Ramos (cell line): ENCODE measurements around the gene HS6ST2.

Experiments used
- in situ Hi-C: fragments of 300-500 bp; cut with MboI; formaldehyde crosslinking; loops from one replicate; pipeline ENCODE4 v1.14.3; 2022; ENCODE audit warnings: low sequenced_read_pairs; ENCODE audit not compliant: unreplicated experiment

HS6ST2 gene

DNA sequence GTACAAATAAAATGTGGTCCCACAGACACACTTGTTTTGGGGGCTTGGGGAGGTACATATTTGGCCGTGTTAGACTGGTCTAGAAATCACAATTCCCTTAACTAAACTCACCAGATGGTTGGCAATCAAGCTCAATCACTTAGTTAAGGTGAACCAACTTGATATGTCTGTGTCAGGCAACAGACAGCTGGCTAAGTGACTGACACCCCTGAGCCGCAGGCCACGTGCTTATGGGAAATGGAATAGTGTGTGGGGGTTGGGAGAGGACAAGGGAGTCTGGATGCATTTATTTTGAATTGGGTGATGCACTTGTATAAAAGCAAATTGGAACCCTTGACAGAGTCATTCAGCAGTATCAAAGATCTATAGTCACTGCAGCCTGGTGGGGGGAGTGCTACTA, 209.0 kb downstream of the HS6ST2 start:
- in situ Hi-C loops: no loop called here

DNA sequence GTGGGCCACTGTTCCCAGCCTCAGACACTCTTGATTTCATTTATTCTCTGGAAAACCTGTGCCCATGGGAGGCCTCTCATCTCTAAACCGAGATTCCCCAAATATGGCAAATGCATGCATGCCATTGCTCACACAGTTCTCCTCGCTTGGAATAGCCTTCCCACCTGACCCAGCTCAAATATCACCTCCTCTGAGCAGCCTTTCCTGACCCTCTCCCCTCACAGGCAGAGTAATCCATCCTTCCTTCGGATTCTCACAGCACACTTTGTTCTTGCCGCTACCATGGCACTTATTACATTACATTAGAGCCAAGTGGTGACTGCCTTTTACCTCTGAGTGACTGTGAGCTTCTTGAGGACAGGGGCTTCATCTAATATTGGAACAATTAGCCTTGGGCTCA, 209.5 kb downstream of the HS6ST2 start:
- in situ Hi-C loops: no loop called here

DNA sequence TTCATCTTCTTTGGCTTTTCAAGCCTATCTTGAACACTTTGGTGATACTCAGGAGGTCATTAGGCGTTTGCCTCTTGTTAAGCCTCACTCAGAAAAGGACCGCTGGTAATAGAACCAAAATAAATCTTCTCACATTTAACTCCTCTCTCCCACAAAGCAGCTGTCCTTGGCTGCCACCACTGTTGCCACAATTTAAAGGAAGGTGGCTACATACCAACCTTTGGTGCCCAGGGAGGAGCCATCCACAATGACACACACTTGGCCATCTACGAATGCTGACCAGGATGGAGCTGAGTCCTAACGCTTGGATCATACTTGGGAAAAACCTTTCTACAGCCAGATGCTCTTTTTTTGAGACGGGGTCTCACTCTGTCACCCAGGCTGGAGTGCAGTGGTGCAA, 210.2 kb downstream of the HS6ST2 start:
- in situ Hi-C loops: no loop called here

DNA sequence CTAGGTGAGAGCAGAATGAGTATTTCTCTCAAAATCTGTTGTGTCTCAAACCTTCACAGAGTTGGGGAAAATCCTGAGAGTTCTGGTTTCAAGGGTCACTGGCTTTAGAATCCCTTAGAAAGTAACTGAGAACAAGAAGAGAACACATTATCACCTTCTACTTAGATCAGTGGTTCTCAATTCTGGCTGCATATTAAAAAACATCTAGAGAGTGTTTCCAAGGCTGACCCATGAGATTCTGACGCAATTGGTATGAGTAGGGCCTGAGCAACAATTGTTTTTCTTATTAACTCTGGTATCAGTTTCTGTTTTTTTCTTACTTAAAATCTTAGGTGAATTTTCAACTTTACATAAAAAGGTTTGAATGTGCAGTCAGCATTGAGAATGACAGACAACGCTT, 212.8 kb downstream of the HS6ST2 start:
- in situ Hi-C loops: no loop called here

DNA sequence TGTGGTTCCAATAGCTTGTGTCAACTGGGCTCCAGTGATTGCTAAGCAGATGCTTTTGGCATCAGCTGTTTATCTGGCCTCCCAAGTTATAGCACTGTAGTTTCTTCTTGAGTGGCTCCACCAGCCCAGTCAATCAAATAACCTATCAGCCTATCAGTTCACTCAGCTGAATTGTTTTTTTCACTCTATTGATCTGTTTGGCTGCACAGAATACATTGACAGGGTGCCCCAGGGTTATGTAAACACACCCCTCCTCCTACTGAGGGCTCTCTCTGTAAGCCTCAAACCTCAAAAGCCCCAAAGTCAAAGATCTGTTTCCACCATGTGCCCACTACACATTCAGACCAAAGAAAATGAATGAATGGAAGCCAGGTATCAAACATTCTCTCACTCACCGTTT, 214.0 kb downstream of the HS6ST2 start:
- in situ Hi-C loops: no loop called here

DNA sequence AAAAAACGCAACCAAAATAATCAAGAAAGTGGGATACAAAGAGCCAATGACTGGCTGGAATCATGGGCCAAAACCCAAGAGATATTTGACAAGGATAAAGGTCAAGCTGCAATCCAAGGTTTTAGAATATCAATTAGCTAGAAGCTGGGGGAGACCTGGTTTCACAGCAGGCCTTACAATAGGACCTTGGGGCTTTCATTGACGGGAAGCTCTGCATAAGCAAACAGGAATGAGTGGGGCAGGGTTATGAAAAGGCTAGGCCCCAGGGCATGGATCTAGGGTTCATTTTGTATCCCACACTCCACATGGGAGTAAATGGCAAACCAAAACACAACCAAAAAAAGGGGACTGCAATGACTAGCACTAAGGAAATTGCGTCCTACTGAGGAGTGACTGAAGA, 215.3 kb downstream of the HS6ST2 start:
- in situ Hi-C loops: no loop called here

DNA sequence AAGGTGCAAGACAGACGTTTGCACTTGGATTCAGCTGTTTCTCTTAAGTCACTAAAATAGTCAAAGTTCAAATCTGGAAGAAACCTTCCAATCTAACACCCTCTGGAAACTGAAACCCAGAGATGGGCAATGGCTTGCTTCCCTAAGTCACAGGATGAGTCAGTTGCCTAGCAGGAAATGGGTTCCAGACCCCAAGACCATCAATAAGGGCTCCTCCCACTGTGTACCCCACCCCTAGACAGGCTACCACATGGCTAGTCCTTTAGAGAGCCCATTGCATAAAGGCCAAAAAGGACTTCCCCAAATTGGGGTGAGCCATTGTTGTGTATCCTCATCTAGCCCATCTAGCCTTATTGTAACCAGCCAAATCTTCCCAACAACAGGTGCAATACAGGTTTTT, 216.2 kb downstream of the HS6ST2 start:
- in situ Hi-C loops: no loop called here

DNA sequence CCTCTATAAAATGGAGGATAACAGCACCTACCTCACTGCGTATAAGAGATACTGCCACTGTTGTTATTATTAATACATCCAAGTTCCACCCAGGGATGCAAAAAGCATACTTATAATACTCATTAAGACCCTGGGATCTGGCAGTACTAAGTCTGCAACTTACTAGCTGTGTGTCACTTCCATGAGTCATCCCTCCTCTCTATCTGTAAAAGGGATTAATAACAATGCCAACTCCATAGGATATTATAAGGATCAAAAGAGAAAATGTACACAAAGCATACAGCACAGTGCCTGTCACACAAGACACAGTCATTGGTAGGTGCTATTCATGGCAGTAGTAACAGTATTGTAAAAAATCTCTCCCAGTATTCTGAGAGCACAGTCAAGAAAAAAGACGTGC, 216.7 kb downstream of the HS6ST2 start:
- in situ Hi-C loops: no loop called here

DNA sequence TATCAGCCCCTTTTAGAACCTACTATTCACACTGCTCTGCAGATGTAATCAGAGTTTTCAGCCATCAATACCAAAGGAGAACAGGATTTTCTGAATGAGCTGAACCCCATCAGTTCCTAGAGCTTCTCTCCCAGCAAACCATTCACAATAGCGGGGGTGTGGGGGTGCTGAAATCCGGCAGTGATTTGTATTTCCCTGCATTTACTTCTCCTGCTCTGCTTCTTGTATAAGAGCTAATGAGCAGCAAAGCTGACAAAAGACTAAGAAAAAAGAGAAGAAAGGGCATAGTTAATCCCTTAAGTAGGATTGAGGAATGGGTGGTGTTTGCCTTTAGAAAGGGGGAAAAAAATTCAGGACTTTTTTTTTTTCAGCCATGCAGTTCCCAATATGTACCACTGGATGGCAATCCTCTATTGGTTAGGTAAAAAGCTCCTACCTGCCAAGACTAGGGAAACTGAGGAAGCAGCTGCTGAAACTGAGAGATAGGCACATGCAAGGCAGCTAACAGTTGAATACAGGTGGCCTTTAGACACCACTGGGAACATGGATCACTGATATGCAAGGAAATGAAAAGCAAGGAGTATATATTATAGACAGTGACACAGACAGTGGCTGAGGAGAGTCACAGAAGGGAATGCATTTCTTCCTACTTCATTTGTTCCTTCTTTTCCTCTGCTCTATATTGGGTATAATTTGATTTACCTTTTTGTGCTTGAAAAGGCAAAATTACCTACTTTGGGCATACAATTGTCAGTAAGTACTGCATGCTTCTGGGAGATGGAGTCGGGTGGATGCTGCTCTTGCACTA, 217.9 kb downstream of the HS6ST2 start:
- in situ Hi-C loops: no loop called here

DNA sequence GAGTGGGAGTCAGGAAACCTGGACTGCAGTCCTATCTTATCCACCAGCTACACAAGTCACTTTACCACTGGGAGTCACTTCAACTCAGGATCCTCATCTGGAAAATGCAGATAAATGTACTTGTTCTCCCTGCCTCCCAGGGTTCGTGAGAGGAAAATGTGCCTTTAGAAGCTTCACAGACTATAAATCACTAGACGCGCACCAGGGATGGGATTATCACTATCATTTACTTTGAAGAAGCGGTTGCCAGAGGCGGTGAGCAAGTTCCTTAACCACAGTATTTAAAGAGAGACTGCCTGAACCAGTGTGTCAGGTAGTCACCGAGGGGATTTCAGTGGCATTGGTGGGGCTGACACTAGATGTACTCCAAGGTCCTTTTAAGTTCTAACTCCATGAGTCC, 219.5 kb downstream of the HS6ST2 start:
- in situ Hi-C loops: no loop called here

DNA sequence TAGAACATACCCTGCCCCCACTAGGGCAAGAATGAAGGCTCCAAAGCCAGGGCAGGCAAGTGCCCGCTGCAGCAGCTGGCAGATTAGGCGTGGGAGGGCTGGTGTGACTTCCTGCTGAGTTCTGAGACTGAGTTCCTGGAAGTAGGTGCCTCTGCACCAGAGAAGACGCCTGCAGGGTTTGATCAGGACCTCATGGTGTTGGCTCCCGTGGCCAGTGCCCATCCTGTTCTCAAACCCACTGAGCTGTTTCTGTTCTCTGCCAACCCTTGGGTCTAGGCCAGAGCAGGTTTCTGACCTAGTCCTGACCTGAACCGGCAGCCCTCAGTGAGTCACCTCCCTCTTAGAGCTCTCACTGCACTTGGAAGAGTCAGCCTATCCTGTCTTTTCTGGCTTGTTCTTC, 220.7 kb downstream of the HS6ST2 start:
- in situ Hi-C loops: no loop called here

DNA sequence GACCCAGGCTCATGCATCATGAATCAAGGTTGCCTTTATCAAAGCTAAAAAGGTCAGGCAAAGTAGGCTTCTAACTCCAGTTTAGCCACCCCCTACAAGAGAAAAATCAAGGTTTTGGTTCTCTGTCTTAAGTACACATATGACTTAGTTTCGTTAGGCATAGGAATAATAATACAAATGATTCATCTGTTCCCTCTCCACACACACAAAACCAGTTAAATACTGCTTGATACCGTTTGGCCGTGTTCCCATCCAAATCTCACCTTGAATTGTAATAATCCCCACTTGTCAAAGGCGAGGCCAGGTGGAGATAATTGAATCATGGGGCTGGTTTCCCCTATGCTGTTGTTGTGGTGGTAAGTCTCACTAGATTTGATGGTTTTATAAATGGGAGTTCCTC, 226.2 kb downstream of the HS6ST2 start:
- in situ Hi-C loops: no loop called here

DNA sequence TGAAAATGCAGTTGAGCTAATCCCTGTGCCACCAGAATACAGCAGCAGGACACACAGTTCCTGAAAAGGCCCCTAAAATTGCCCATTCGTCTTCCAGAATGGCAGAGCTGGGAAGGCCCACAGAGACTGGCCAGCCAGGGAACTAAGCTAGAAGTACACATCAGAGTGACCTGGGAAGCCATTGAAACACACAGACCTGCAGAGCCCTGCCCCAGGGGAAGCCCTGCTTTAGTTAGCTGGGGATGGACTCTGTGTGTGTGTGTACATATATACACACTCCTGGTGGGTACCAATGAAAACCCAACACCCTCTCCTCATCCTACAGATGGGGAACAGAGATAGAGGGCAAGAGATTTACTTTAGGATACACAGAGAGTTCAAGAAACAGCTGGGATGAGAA, 227.7 kb downstream of the HS6ST2 start:
- in situ Hi-C loops: no loop called here

DNA sequence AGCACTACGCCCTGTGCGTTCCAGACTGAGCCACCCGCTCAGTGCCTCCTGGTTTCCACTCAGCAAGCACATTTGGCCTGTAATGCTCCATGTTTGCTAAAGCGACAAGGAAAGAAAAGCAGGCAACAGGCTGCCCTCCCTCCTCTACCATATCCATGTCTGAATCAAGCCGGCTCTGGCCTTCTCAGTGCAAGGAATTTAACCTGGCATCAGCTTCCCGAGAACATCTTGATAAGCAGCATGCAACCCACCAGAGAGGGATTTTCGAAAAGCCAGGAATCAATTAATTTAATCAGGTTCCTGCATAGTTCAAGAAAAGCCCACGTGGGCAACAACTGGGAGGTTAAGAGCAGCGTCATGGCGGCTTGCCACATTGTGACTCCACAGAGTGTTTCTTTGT, 228.2 kb downstream of the HS6ST2 start:
- in situ Hi-C loops: no loop called here

DNA sequence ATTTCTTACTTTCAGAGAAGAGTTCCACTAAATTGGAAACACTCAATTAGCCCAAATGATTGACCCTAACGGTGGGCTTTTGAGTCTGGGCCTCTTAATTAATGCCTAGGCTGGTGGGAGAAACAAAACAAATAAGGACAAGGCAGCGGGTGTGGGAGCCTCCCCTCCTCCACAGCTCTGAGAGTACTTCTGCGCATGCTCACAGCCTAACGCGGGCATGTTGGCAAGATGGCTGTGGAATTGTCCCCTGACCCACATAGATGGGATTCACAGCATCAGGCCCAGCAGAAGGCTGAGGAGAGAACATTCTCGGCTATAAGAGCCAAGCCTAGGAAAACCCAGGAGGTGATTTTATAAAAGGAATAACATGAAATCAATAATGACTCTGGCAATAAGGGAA, 230.1 kb downstream of the HS6ST2 start:
- in situ Hi-C loops: no loop called here

DNA sequence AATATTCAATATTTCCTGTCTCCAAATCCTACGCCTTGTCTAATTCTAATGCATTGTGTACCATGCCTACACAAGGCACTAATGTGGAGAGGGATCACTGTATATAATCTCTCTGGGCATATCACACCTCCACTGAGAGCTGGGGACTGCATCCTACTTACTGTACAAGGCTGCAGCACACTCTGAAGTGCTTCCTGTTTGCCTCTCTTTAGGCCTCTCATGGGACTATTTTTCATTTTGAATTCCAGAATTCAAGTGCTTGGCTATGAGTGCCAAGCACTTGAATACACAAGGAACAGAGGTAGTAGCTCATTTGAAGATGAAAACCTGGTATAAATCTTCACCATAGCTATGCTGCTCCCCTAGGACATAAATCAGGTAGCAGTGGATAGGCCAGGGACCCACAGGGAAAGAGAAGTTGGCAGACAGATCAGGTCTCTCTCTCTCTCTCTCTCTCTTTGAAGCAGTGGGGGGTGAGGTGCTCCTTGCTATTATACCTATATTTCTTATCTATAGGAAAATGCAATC, 239.9 kb downstream of the HS6ST2 start:
- in situ Hi-C loops: no loop called here

DNA sequence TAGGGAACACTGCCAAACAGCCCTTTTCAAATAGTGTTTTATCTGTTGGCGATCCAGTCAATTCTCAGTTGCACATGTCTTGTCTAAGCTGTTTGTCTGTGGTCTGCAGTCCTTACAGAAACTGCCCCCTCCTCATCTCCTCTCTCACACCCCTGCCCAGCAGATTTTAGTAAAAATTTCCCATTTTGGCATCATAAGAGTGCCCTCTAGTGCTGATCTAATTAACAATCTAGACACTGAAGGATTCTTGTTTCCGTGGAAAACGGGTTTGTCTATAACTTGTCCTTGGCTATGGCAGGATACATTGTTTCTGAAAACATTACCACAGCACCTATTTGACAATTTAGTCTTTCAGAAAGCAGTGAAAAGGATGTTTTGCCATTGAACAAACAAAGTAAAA, 242.4 kb downstream of the HS6ST2 start:
- in situ Hi-C loops: no loop called here

DNA sequence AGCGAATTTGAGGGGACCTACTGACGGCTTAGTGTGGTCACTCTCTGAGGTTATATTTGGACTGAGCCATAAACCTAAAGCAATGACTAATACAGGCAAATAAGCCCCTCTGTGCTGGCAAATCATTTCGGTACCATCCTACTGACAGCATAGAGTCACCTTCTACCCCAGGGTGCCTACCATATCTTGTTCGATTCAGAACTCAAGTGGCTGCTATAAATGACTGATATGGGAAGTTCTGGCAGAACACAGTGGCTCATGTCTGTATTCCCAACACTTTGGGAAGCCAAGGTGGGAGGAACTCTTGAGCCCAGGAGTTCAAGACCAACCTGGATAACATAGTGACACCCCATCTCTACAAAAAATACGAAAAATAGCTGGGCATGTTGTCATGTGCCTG, 243.5 kb downstream of the HS6ST2 start:
- in situ Hi-C loops: no loop called here

DNA sequence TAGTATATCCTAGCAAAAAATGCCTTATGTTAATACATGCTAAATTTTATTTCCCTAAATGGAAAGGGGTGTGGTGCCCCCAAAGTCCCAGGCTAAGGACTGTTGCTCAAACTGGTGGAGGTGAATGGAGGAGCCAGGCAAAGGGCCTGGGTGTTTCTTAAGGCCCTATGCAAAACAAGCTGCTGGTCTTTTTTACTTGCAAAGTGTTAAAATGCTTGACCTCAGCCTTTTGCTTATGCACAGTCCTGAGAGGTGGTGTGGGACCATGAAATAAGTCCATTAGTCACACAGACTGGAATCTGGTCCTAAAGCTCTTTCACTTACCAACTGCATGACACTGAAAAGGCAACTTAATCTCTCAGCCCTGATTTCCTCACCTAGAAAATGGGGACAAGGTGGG, 246.1 kb downstream of the HS6ST2 start:
- in situ Hi-C loops: no loop called here

DNA sequence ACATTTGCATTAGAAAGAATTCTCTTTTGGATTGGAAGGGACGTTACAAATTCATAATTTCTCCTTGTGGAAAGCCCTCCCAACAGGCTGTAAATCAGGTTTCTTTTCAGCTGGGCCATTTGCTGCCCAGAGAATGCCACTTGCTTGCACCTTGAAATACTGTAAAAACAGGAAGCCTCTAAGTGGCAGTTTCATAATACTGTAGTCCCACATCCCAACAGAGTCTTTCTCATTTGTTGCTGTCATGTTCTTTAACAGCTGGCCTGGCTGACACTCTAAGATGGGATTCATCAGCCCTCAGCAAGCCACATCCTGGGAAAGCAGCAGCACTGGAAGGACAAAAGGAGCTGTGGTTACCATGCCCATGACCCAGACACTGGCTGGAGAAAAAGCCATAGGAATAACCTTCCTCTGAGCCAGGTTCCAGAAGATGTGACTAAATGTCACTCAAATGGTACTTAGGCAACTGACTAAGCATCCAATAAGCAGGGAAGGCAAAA, 247.7 kb downstream of the HS6ST2 start:
- in situ Hi-C loops: no loop called here

DNA sequence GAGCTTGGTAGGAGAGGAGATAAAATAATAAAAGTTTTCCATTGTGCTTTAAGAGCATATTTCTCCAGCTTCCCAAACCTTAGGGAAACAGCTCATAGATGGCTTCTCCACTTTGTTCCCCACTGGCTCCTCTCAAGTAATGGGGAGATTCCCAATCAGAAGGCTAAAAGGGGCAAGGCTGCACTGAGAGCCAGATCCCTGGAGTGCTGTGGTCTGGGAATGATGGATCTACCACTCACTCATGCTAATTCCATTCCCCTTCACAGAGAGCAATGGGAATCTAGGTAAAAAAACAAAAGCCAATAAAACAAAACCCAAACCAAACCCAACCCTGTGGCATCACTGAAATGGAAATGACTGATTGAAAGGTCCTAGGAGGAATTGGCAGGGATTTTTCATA, 249.9 kb downstream of the HS6ST2 start:
- in situ Hi-C loops: no loop called here

DNA sequence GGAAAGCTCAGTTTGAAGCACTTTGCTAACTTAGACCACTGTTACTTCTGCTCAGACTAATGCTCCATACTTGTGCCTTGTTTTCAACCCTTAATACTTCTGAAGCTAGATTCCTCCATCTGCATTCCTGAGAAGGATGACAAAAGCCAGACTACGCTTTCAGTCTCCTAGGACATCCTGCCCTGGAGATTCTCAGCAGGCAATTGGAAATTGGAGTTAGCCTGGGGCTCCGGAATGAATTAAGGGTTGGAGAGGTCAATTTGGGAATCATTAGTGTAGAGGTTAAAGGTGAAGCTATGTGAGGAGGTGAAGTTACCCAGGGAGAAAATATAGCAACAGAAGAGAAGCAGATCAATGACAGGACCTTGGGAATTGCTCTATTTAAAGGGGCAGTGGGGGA, 253.7 kb downstream of the HS6ST2 start:
- in situ Hi-C loops: no loop called here
